Measurements from ENCODE around the gene MCC. TPM values are rescaled to one million over a fixed set of nuclear protein-coding genes. Genes with fewer than 3 reads are reported as not detected.

MCC gene
- total and polyA plus RNA-seq, 2 donors (not counting 1 experiment from before 2014, with no cell fraction given): 0.09 to 0.32 TPM

DNA sequence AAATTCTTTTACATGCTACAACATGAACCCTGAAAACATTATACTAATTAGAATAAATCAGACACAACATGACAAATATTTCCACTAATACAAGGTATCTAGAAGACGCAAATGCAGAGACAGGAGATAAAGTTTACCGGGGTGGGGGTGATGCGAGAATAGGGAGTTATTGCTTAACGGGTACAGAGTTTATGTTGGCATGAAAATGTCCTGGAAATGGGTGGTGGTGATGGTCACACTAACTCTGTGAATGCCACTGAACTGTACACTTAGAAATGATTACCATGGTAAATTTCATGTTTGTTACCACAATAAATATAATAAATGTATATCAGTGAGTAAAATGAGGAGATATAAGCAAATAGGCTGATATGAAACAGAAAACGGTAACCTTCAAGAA is 378.9 kb downstream of the MCC start:
- no peaks in the 10 kb centered on the region for H3K9me3 ChIP-seq (ENCODE audit: control extremely low read depth in 1 of 3, control insufficient read depth in 2 of 3, insufficient read depth in 1 of 3, low read length in 2 of 3)
- ChIA-PET POLR2A (no interaction called here), CTCF (no interaction called here)
- Mint-ChIP-seq H3K4me3 (no peak overlapping the region), H3K27me3 (peaks cover 6% of the 10 kb centered on the region), H3K4me1 (no peaks in the 10 kb centered on the region), H3K9me3 (ENCODE audit: insufficient read depth) (no peaks in the 10 kb centered on the region), H3K27ac (no peak overlapping the region)
- H3K27me3 ChIP-seq (replicated peaks in 1 of 4; ENCODE audit: control extremely low read depth in 1 of 4, control insufficient read depth in 3 of 4, insufficient read depth in 4 of 4, low read length in 3 of 4): no peaks in the 10 kb centered on the region
- H3K4me3 ChIP-seq (ENCODE audit: control extremely low read depth in 1 of 5, extremely low read depth in 1 of 5, insufficient read depth in 1 of 5, low read depth in 2 of 5, low read length in 4 of 5): no peak overlapping the region
- no peaks in the 10 kb centered on the region for H4K20me1 ChIP-seq (ENCODE audit: control insufficient read depth, insufficient read depth, low read length, poor library complexity, severe bottlenecking)
- 93% methylated on average over 3 of the region's 5 CpGs for WGBS (ENCODE audit: insufficient coverage)
- H3K4me2 ChIP-seq (replicated peaks; ENCODE audit: low read depth, low read length, poor library complexity, severe bottlenecking): no peak overlapping the region
- no peak overlapping the region for H2AFZ ChIP-seq (ENCODE audit: insufficient read depth, low read depth, low read length, poor library complexity, severe bottlenecking)
- H3K79me2 ChIP-seq (ENCODE audit: control insufficient read depth, insufficient read depth, low read length): no peaks in the 10 kb centered on the region
- no peaks in the 10 kb centered on the region for H3K36me3 ChIP-seq (replicated peaks in 1 of 2; ENCODE audit: control extremely low read depth in 1 of 2, control insufficient read depth in 1 of 2, extremely low read depth in 1 of 2, insufficient read depth in 2 of 2, low read length in 1 of 2)
- DNase-seq: no peak
- no peak for ATAC-seq (ENCODE audit: low read depth)
- H3K4me1 ChIP-seq (ENCODE audit: control insufficient read depth in 2 of 2, insufficient read depth in 2 of 2, low read length in 2 of 2): no peaks in the 10 kb centered on the region
- intact Hi-C loops (cut with micrococcal nuclease): no loop called here
- H3K9ac ChIP-seq (ENCODE audit: low read length): no peak overlapping the region
- TF ChIP-seq EZH2 (IDR thresholded peaks at IDR 0.05; ENCODE audit: borderline replicate concordance, insufficient read depth, low read depth, low read length, poor library complexity, severe bottlenecking) (no peak), CTCF (IDR thresholded peaks at IDR 0.05) (no peak)
- no peak overlapping the region for H3K27ac ChIP-seq (ENCODE audit: low read length in 2 of 2)

DNA sequence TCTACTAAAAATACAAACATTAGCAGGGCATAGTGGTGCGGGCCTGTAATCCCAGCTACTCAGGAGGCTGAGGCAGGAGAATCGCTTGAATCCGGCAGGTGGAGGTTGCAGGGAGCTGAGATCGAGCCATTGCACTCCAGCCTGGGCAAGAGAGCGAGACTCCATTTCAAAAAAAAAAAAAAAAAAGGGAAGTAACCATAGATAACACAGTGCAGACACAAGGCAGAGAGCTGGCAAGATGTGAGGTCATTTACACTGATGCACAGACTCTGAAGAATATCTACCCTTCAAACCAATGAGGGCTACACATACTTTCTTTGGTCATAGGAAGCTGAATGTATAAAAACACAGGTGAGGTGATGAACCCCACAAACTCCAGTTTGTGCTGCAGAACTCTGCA is 379.8 kb downstream of the MCC start:
- H3K79me2 ChIP-seq (ENCODE audit: control insufficient read depth, insufficient read depth, low read length): no peaks in the 10 kb centered on the region
- no peak overlapping the region for H2AFZ ChIP-seq (ENCODE audit: insufficient read depth, low read depth, low read length, poor library complexity, severe bottlenecking)
- peaks cover 6% of the 10 kb centered on the region for H3K27me3 Mint-ChIP-seq
- H3K4me3 ChIP-seq (ENCODE audit: control extremely low read depth in 1 of 5, extremely low read depth in 1 of 5, insufficient read depth in 1 of 5, low read depth in 2 of 5, low read length in 4 of 5): no peak overlapping the region
- no peak overlapping the region for H3K4me3 Mint-ChIP-seq
- H3K4me2 ChIP-seq (replicated peaks; ENCODE audit: low read depth, low read length, poor library complexity, severe bottlenecking): no peak overlapping the region
- ATAC-seq (ENCODE audit: low read depth) (no peak), DNase-seq (no peak)
- H3K9me3 ChIP-seq (ENCODE audit: control extremely low read depth in 1 of 3, control insufficient read depth in 2 of 3, insufficient read depth in 1 of 3, low read length in 2 of 3): no peaks in the 10 kb centered on the region
- no peaks in the 10 kb centered on the region for H3K4me1 Mint-ChIP-seq
- POLR2A ChIA-PET: no interaction called here
- H3K9ac ChIP-seq (ENCODE audit: low read length): no peak overlapping the region
- no peaks in the 10 kb centered on the region for H3K4me1 ChIP-seq (ENCODE audit: control insufficient read depth in 2 of 2, insufficient read depth in 2 of 2, low read length in 2 of 2)
- CTCF ChIA-PET: interaction anchor here (0.7 kb wide), 1 partner anchor 566 kb away, joined by 3 read pairs; no protein-coding TSS in a partner anchor
- H3K9me3 Mint-ChIP-seq (ENCODE audit: insufficient read depth): no peaks in the 10 kb centered on the region
- WGBS (ENCODE audit: insufficient coverage): no CpG with 5 or more reads among the region's 5 CpGs
- no peak overlapping the region for H3K27ac ChIP-seq (ENCODE audit: low read length in 2 of 2)
- TF ChIP-seq EZH2 (IDR thresholded peaks at IDR 0.05; ENCODE audit: borderline replicate concordance, insufficient read depth, low read depth, low read length, poor library complexity, severe bottlenecking) (no peak), CTCF (IDR thresholded peaks at IDR 0.05) (no peak)
- H3K36me3 ChIP-seq (replicated peaks in 1 of 2; ENCODE audit: control extremely low read depth in 1 of 2, control insufficient read depth in 1 of 2, extremely low read depth in 1 of 2, insufficient read depth in 2 of 2, low read length in 1 of 2): no peaks in the 10 kb centered on the region
- H3K27ac Mint-ChIP-seq: no peak overlapping the region
- no peaks in the 10 kb centered on the region for H4K20me1 ChIP-seq (ENCODE audit: control insufficient read depth, insufficient read depth, low read length, poor library complexity, severe bottlenecking)
- H3K27me3 ChIP-seq (replicated peaks in 1 of 4; ENCODE audit: control extremely low read depth in 1 of 4, control insufficient read depth in 3 of 4, insufficient read depth in 4 of 4, low read length in 3 of 4): no peaks in the 10 kb centered on the region
- intact Hi-C loops (cut with micrococcal nuclease): no loop called here

All from B cell (primary cell).